ENCODE data around the gene FSTL4.

DNA sequence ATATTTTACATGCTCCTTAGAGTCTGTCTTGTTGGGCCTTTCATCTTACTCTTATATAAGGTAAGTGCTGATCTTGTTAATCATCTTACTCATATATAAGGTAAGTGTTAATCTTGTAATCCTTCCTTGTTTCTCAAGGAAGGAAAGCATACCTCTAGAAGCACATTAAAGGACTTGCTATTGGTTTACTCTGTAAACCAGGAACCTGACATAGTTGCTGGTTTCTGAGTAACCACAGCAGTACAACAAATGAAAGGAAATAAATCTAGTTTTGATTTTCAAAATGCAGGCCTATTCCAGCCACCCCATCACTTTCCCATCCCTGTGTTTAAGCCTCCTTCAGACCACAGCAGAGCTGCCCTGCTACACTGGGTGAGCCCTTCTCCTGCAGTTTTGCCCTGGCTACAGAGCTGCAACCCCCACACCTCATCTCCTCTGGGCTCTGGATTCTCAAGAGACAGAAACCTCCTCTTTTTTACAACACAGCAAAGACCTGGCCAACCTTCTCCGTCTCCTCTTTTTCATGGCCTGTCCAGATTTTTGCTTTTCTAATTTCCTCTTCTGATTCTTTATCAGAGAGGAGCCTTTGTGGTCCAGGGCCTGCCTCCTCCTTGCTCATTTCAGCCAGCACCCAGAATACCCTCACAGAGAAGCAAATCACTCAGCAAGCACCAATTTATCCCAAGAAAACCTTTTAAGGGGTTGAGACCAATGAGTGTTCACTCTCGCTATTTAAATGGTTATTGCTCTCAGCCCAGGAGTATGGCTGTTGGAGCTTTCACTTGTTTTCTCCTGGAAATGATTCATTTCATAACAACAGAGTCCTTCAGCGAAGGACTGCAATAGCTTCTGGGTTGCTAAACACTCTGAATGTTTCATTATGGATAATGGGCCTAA, 103.2 kb downstream of the FSTL4 start:
- TF ChIP-seq, protein P1, sequence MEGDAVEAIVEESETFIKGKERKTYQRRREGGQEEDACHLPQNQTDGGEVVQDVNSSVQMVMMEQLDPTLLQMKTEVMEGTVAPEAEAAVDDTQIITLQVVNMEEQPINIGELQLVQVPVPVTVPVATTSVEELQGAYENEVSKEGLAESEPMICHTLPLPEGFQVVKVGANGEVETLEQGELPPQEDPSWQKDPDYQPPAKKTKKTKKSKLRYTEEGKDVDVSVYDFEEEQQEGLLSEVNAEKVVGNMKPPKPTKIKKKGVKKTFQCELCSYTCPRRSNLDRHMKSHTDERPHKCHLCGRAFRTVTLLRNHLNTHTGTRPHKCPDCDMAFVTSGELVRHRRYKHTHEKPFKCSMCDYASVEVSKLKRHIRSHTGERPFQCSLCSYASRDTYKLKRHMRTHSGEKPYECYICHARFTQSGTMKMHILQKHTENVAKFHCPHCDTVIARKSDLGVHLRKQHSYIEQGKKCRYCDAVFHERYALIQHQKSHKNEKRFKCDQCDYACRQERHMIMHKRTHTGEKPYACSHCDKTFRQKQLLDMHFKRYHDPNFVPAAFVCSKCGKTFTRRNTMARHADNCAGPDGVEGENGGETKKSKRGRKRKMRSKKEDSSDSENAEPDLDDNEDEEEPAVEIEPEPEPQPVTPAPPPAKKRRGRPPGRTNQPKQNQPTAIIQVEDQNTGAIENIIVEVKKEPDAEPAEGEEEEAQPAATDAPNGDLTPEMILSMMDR (IDR thresholded peaks at IDR 0.05), result no peak
- TF ChIP-seq POLR2A (IDR thresholded peaks at IDR 0.05), result no peak

Measured in ovary (tissue), 3 donors.